GM23248 (cell line): Measurements from ENCODE around the gene SOX6.

ENCODE experiments used
- EZH2 ChIP-seq: fragments of 200-600 bp; sonication (generic); IDR thresholded peaks from 2 replicates; pipeline ENCODE4 v1.6.1; 2018; ENCODE audit warnings: antibody characterized with exemption, mild to moderate bottlenecking; ENCODE audit not compliant: insufficient read depth, poor library complexity, severe bottlenecking
- EZH2phosphoT487 ChIP-seq: fragments of 200-600 bp; sonication (generic); IDR thresholded peaks from 2 replicates; pipeline ENCODE4 v1.6.1; 2018; ENCODE audit warnings: antibody characterized with exemption, moderate library complexity, mild to moderate bottlenecking, low read depth; ENCODE audit not compliant: insufficient read depth

DNA sequence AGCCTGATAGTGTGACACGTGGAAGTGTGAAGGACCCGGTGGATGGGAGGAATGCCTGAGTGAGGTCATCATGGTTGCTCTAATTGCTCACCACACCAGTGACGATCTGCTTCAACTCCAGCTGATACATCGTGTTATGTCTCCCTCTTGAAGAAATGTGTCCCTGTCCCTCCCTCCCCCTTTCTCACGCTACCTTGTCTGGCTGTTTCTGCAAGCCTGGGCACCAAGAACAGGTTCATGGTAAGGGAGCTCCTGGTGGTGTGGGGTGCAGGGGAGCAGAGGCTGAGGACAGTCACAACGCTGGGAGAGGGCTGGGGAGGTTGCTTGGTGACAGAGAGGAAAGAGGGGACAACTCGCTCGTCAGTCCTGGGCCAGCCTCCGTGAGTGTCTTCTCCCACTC, 413.4 kb downstream of the SOX6 start:
- TF ChIP-seq EZH2phosphoT487 (no peak), EZH2 (no peak)
